GM19023 (cell line): ENCODE results near the gene FXYD1.
"Not testable (repeated sequence)": the region's sequence is repeated elsewhere in the genome, so short reads cannot be mapped to it uniquely, and the experiment has no call there.

Experiments used
- ATAC-seq: cut with Tn5 transposase; IDR thresholded peaks from one replicate; pipeline ENCODE4 v1.9.1; 2021; ENCODE audit warnings: mild to moderate bottlenecking, moderate library complexity; ENCODE audit not compliant: unreplicated experiment

The FXYD1 gene

DNA sequence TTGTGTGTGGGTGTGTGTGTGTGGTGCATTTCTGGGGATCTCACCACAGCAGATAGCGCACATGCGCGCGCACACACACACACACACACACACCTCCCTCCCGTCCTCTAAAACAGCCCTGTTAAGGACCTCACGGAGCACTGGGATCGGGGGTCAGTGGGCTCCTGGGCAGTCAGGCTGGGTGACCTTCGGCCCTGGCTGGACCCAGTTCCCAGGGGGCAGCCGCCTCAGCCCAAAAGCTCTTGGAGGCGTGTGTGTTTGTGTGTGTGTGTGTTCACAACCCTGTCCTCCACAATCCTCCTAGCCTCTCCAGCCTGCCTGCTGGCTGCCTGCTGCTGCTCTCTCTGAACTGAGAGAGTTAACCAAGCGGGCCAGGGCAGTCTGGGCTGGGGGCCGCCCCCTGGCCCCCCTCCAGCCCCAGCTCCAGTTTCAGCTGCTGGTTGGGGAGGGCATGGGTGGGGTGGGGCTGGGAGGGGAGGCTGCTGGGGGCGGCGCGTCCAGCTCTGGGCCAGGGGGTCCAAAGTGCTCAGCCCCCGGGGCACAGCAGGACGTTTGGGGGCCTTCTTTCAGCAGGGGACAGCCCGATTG is at the start of gene FXYD1:
Gene FXYD1 (plus strand): TSS at position 520 of the 588 bp plus-strand sequence. CDS start 1,256 bp downstream, outside the sequence.
- ATAC-seq = no peak

- no peak for ATAC-seq
Observed at GRCh38 chr19:35089554-35089953, 49.1 kb upstream of the FXYD1 start.

DNA sequence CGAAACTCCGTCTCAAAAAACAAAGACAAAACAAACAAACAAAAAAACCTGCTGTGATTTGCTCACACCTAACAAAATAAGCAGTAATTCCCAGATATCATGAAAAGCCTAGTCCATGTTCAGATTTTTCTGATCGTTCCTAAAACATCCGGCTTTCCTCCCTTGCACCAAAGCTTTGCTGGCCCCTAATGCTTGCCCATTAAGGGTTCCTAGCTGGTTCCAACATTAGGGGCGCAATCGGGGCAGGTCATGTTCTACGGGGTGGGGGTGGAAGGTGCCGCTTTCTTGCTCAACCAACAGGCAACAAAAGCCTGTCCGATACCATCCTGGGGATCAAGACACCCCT is 48.5 kb upstream of the FXYD1 start:
- ATAC-seq = no peak

DNA sequence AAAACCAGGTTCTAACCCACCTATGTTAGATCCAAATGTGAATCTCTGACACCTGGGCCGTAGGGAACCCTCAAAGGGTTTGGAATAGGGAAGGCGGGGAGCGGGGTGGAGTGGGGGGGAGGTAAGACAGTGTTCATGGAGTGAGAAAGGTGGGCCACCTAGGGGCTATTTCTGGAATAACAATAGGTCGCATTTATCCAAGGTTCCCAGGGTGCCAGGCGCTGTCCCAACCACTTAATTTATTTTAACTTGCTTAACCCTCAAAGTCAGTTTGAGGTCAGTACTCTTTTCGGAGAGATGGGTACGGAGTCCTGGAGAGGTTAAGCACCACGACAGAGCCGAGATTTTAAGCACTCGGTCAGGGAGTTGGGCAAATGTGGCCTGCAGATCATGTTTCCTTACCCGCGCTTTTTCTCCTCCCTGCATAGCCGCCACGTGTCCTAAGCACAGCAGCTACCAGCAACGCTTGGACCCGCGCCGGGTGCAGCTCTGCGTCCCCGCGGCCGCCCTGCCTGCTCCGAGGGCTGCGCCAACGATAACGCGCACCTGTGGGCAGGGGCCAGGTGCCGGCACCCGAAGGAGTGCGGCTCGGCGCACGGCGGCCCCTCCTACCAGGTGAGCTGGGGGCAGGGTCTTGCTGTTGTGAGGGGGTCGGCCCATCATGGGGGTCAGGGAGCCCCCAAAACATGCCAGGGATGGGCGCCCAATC is 48.0 kb upstream of the FXYD1 start:
- ATAC-seq = no peak

- ATAC-seq = no peak
Observed at GRCh38 chr19:35093430-35093829, 45.2 kb upstream of the FXYD1 start.

DNA sequence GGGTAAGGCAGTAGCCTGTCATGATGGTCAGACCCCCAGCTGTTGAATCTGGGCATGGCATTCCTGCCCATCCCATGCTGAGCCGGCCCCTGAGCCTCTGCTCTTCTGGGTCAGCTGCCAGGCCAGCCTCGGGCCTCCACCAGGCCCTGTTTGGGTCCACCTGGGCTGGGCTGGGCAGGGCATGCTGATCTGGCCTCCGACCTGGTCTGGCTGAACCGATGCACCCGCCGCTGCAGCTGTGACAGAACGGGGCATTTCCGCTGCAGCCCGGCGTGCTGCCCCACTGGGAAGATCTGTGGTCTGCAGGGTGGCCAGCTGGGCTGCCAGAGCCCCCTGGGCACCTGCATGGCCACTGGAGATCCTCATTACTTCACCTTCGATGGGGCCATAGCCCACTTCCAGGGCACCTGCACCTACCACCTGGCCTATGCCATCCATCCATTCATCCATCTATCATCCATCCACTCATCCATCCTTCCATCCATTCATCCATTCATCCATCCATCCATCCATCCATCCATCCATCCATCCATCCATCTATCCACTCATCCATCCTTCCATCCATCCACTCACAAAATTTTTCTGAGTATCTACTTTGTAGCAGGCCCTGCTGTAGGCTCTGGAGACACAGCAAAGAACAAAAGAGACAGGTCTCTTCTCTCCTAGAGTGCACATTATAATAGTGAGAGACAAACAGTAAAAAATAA is 44.5 kb upstream of the FXYD1 start:
- ATAC-seq = no peak

GRCh38 chr19:35094656-35095055 is 44.0 kb upstream of the FXYD1 start:
- ATAC-seq = no peak

DNA sequence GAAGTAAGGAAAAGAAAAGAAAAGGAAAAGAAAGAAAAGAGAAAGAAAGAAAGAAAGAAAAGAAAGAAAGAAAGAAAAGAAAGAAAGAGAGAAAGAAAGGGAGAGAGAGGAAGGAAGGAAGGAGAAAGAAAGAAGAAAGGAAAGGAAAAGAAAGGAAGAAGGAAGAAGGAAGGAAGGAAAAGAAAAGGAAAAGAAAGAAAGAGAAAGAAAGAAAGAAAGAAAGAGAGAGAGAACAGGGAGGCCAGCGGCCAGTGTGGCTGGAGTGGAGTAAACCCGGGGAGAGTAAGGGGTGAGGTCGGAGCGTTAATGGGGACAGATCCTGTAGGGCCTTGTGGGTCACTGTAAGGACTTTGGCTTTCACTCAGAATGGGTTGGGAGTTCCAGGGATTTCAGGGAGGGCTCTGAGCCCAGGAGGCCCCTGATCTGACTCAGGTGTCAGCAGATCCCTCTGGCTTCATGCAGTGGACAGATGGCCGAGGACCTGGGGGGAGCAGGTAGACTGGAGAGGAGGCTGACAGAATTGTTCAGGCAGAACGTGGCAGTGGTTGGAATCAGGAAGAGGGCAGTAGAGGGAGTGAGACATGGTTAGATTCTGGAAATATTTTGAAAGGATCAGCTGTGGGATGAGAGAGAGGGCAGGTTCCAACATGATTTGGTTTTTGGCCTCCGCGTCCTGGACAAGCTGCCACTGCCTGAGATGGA is 42.8 kb upstream of the FXYD1 start:
- no peak for ATAC-seq

- no peak for ATAC-seq
Observed at GRCh38 chr19:35098413-35099049, 40.1 kb upstream of the FXYD1 start.

DNA sequence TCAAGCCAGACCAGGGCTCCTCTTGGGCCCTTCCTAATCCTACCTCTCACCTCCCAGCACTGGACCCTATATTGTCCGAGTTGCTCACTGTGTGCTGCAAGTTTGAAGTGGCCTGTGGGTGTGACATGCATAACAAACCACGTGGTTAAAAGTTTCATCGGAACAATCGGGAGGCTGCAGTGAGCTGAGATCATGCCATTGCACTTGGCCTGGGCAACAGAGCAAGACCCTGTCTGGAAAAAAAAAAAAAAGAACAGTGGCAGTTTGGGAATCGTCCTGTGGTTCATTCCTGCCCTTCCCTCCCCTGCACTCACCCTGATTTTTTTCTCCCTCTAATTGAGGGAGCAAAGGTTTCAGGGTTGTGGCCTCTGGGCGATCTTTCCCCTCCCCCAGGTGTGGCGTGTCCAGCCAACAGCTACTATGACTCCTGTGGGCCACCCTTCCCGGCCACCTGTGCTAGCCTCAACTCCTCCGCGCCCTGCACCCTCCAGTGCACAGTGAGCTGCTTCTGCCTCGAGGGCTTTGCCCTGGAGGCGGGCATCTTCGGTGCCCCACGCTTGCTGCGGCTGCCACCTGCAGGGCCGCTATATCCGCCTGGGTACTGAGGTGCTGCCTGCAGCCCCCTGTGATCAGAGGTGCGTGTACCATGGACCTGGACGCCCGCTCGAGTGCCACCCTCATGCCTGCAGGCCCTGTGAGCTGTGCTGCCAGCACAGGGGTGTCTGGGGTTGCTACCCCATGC is 39.3 kb upstream of the FXYD1 start:
- no peak for ATAC-seq

GRCh38 chr19:35099897-35100275 is 38.7 kb upstream of the FXYD1 start:
- no peak for ATAC-seq

DNA sequence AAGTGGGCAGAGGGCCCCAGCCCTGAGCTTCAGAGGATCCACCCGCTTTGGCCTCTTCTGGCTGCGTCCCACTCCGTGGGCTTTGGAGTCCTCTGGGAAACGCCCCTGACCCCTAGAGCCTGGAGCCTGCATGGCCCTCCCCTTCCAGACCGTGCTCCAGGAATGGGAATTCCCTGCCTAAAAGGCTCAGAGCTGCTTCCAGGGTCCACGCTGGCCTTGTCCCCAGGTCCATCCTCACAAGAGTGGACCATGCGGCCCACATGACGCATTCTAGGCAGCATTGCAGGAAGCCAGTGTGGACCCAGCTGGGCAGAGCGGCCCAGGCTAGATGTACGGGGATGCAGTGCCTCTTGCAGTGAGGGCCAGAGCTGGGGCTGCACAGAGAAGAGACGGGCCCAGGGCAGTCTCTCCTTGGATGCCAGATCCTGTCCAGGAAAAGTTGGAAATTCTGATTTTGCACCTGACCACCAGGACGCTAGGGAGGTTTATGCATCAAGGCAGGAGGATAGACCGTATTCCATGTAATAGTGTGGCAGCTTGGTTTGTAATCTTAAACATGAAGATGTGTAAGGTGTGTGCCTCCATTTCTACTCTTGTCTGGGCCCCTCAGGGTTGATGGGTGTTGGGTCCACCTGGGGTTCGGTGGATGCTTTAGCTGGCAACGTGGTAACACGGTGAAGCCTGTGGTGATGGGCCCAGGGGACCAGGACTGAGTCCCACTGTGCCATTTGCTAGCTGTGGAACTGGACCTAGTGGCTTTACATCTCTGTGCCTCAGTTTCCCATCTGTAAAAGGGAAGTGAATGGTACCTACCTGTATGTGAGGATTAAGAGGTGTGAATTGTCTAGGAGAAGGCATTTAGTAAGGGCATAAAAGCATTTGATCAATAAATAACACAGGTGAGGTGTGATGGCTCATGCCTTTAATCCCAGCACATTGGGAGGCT is 37.8 kb upstream of the FXYD1 start:
- no peak for ATAC-seq

DNA sequence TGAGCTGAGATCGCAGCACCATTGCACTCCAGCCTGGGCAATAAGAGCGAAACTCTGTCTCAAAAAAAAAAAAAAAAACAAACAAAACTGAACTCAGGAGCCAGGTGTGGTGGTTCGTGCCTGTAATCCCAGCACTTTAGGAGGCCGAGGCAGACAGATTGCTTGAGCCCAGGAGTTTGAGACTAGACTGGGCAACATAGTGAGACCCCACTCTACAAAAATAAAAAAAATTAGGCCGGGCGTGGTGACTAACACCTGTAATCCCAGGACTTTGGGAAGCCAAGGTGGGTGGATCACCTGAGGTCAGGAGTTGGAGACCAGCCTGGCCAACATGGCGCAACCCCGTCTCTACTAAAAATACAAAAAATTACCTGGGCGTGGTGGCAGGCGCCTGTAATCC is 36.7 kb upstream of the FXYD1 start:
- not testable (repeated sequence) for ATAC-seq

DNA sequence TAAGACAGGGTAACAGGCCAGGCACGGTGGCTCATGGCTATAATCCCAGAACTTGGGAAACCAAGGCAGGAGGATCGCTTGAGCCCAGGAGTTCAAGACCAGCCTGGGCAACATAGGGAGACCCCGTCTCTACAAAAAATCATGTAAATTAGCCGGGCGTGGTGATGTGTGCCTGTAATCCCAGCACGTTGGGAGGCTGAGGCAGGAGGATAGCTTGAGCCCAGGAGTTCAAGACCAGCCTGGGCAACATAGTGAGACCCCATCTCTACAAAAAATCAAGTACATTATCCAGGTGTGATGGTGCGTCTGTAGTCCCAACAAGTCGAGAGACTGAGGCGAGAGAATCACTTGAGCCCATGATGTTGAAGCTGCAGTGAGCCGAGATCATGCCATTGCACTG is 35.0 kb upstream of the FXYD1 start:
- not testable (repeated sequence) for ATAC-seq

- no peak for ATAC-seq
Observed at GRCh38 chr19:35104361-35104760, 34.3 kb upstream of the FXYD1 start.

GRCh38 chr19:35105047-35105410 is 33.6 kb upstream of the FXYD1 start:
- no peak for ATAC-seq

- no peak for ATAC-seq
Observed at GRCh38 chr19:35105411-35106290, 33.0 kb upstream of the FXYD1 start.

- no peak for ATAC-seq
Observed at GRCh38 chr19:35106291-35106583, 32.4 kb upstream of the FXYD1 start.
